GM12878 (cell line): Measurements from ENCODE around the gene GABRB2.

Experiments
- BCL3 ChIP-seq: IDR thresholded peaks from 2 replicates; pipeline ENCODE4 v1.6.1; 2011; ENCODE audit warnings: borderline replicate concordance, low read depth, mild to moderate bottlenecking, moderate library complexity, low read length; ENCODE audit not compliant: insufficient read depth, poor library complexity, severe bottlenecking
- POLR2A ChIP-seq: IDR thresholded peaks from 2 replicates; pipeline ENCODE4 v1.6.1; 2011; ENCODE audit warnings: low read depth, mild to moderate bottlenecking, low read length
- POLR2AphosphoS2 ChIP-seq: IDR thresholded peaks from 2 replicates; pipeline ENCODE4 v1.6.1; 2011; ENCODE audit warnings: low read depth, mild to moderate bottlenecking, low read length, improper control_type of control experiment, moderate library complexity
- RBBP5 ChIP-seq: fragments of 200-600 bp; sonication (generic); conservative IDR thresholded peaks from 2 replicates; pipeline ENCODE4 v1.6.1; 2016
- SIX5 ChIP-seq: IDR thresholded peaks from 2 replicates; pipeline ENCODE4 v1.6.1; 2011; ENCODE audit warnings: mild to moderate bottlenecking, low read depth, low read length, moderate library complexity; ENCODE audit not compliant: severe bottlenecking
- SP1 ChIP-seq: IDR thresholded peaks from one replicate; pipeline ENCODE4 v1.6.1; 2011; ENCODE audit warnings: low read depth, low read length
- SREBF2 ChIP-seq: IDR thresholded peaks from 2 replicates; pipeline ENCODE4 v1.6.1; 2012; ENCODE audit warnings: mild to moderate bottlenecking, low read length
- SUZ12 ChIP-seq: fragments of 200-600 bp; sonication (generic); IDR thresholded peaks from one replicate; pipeline ENCODE4 v1.6.1; 2018; ENCODE audit warnings: antibody characterized with exemption, mild to moderate bottlenecking; ENCODE audit not compliant: unreplicated experiment

GRCh38 chr5:161284445-161284844 lies 262.1 kb downstream of the GABRB2 start:
- no peak for TF ChIP-seq POLR2A
- TF ChIP-seq POLR2AphosphoS2 = no peak
- no peak for TF ChIP-seq BCL3
- no peak for TF ChIP-seq SIX5
- no peak for TF ChIP-seq SP1
- no peak for TF ChIP-seq SREBF2
- no peak for TF ChIP-seq SUZ12
- no peak for TF ChIP-seq RBBP5
